Ectodermal cell (in vitro differentiated cells): ENCODE measurements around the gene TUBB4A.
"Not testable (repeated sequence)": the region's sequence is repeated elsewhere in the genome, so short reads cannot be mapped to it uniquely, and the experiment has no call there.

Experiments used
- H3K27ac ChIP-seq: 2 replicates; pipeline ENCODE4 v1.7.0; 2013; ENCODE audit warnings: mild to moderate bottlenecking, low read depth, low read length; ENCODE audit not compliant: insufficient read depth, poor library complexity, severe bottlenecking
- H3K27me3 ChIP-seq: 2 replicates; pipeline ENCODE4 v1.7.0; 2013; ENCODE audit warnings: mild to moderate bottlenecking, low read length; ENCODE audit not compliant: insufficient read depth, control insufficient read depth, poor library complexity, severe bottlenecking
- H3K36me3 ChIP-seq: one replicate; pipeline ENCODE4 v1.7.0; 2013; ENCODE audit warnings: low read length; ENCODE audit not compliant: control insufficient read depth, insufficient read depth
- H3K4me1 ChIP-seq: one replicate; pipeline ENCODE4 v1.7.0; 2013; ENCODE audit warnings: low read length; ENCODE audit not compliant: control insufficient read depth, insufficient read depth
- H3K4me3 ChIP-seq: 2 replicates; pipeline ENCODE4 v1.7.0; 2013; ENCODE audit warnings: low read depth, low read length, control low read depth; ENCODE audit not compliant: insufficient read depth
- H3K9me3 ChIP-seq: 2 replicates; pipeline ENCODE4 v1.7.0; 2013; ENCODE audit warnings: mild to moderate bottlenecking, low read length, moderate library complexity; ENCODE audit not compliant: control insufficient read depth
- WGBS, 2 experiments: methylation state at CpG; one replicate each; pipeline ENCODE4 v1.1.7; 2013; ENCODE audit warnings: missing lambda C conversion rate in 2 of 2; 5-methylcytosine and 5-hydroxymethylcytosine counted together

Gene TUBB4A

DNA sequence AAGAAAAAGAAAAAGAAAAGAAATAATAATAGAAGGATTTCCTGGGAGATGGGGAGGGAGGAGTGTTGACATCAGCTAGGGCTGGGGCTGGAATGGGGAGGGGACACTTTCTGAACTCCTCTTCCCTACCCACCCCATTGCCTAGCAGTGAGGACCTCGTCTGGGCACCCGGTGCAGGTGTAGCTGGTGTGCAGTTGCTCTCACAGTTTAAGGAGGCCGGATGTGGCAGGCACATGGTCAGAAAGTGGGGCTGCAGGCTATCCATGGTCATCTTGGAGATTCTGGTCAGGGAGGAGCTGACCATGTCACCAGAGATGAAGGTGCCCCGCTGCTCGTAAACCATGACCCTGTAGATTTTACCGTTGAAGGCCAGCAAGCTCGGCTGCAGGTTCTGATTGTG lies 8.5 kb upstream of the TUBB4A start:
- 91 to 93% methylated on average over 7 of the region's 7 CpGs for WGBS, 2 experiments

DNA sequence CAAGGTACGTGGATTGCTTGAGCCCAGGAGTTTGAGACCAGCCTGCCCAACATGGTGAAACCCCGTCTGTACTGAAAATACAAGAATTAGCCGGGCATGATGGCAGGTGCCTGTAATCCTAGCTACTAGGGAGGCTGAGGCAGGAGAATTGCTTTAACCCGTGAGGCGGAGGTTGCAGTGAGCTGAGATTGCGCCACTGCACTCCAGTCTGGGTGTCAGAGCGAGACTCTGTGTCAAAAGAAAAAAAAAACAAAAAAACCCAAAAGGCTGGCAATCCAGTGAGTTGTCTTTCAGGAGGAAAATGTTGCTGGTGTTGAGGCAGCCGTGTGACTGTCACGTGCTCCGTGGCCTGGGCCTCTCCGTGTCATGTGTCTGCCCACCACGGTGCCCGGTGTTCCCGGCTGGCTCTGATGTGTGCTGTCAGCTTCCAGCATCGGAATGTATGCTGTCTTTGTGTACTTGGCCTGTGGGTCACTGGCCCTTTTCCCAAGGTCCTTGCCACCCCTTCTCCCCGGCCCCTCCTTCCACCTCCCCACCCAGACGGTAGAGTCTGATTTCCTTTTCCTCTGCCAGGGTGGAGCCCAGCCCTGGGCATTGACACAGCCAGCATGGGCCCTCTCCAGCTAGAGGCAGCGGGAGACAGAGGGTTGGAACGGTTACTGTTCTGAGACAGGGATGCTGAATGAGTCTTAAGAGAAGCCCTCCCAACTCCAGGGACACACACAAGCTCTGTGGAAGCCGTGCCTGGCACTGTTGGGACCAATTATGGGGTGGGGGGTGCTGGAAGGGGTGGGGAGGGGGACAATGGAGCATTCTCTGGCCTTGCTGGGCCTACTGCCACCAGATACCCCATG lies 7.2 kb upstream of the TUBB4A start:
- WGBS, 2 experiments = 87 to 89% methylated on average over 20 of the region's 20 CpGs
- no peaks in the 10 kb centered on the region for H3K36me3 ChIP-seq

More for the DNA sequence above, 8.5 kb upstream of the TUBB4A start:
- H3K27me3 ChIP-seq = no peaks in the 10 kb centered on the region
- H3K4me3 ChIP-seq = no peak overlapping the region
- H3K9me3 ChIP-seq = no peaks in the 10 kb centered on the region
- no peaks in the 10 kb centered on the region for H3K36me3 ChIP-seq
- no peak overlapping the region for H3K27ac ChIP-seq
- H3K4me1 ChIP-seq = no peaks in the 10 kb centered on the region

DNA sequence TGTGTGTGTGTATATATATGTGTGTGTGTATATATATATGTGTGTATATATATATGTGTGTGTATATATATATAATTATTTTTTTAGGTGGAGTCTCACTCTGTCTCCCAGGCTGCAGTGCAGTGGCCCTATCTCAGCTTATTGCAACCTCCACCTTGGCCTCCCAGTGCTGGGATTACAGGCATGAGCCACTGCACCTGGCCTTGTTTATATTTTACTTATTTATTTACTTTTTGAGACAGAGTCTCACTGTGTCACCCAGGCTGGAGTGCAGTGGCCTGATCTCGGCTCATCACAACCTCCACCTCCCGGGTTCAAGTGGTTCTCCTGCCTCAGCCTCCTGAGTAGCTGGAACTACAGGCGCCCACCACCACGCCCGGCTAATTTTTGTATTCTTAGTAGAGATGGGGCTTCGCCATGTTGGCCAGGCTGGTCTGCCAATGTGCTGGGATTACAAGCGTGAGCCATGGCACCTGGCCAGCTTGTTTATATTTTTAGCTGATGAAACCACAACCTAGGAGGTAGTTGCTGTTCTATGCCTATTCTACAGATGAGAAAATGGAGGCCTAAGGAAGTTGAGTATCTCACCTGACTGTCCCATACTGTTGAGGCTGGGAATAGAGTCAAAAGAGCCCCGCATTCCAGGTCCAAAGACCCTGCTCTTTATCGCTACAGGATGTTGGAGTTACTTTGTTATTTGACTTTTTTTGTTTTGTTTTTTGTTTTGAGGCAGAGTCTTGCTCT lies 6.1 kb upstream of the TUBB4A start:
- not testable (repeated sequence) for H3K27me3 ChIP-seq, H3K4me3 ChIP-seq, H3K4me1 ChIP-seq, H3K27ac ChIP-seq, H3K9me3 ChIP-seq, H3K36me3 ChIP-seq
- 92 to 94% methylated on average over 9 of the region's 9 CpGs for WGBS, 2 experiments

More for the DNA sequence above, 7.2 kb upstream of the TUBB4A start:
- H3K9me3 ChIP-seq = no peaks in the 10 kb centered on the region
- H3K4me1 ChIP-seq = no peaks in the 10 kb centered on the region
- H3K27me3 ChIP-seq = no peaks in the 10 kb centered on the region
- H3K4me3 ChIP-seq = no peak overlapping the region
- H3K27ac ChIP-seq = no peak overlapping the region

DNA sequence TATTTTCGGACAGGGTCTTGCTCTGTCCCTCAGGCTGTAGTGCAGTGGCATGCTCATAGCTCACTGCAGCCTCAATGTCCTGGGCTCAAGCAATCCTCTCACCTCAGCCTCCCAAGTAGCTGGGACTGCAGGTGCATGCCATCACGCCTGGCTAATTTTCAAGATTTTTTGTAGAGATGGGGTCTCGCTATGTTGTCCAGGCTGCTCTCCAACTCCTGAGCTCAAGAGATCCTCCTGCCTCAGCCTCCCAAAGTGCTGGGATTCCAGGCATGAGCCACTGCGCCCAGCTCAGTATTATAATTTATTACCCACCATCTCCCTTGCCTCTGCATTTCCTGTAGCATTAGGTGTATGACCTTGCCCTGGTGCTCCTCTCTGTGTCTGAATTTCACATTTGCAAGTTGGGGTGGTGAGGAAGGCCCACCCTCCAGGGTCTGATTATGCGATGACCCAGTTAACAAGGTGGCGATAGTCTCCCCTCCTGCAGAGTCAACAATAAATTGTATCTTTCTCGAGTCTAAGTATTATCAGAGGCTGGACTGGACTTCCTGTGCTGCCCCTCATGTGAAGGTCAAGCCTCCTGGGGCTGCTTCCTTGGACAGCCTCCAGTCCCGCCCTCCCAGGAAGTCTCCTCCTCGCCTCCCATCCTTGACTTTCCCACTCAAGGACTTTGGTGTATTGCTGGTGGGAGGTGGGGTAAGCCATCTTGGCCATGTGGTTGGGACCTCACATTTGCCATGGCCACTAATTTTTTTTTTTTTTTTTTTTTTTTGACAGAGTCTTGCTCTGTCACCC lies 1.5 kb upstream of the TUBB4A start:
- H3K4me1 ChIP-seq = no peaks in the 10 kb centered on the region
- peaks cover 31% of the 10 kb centered on the region for H3K27me3 ChIP-seq
- WGBS, 2 experiments = 93 to 94% methylated on average over 8 to 9 of the region's 9 CpGs
- no peaks in the 10 kb centered on the region for H3K9me3 ChIP-seq
- no peaks in the 10 kb centered on the region for H3K36me3 ChIP-seq
- H3K4me3 ChIP-seq = no peak overlapping the region
- no peak overlapping the region for H3K27ac ChIP-seq

DNA sequence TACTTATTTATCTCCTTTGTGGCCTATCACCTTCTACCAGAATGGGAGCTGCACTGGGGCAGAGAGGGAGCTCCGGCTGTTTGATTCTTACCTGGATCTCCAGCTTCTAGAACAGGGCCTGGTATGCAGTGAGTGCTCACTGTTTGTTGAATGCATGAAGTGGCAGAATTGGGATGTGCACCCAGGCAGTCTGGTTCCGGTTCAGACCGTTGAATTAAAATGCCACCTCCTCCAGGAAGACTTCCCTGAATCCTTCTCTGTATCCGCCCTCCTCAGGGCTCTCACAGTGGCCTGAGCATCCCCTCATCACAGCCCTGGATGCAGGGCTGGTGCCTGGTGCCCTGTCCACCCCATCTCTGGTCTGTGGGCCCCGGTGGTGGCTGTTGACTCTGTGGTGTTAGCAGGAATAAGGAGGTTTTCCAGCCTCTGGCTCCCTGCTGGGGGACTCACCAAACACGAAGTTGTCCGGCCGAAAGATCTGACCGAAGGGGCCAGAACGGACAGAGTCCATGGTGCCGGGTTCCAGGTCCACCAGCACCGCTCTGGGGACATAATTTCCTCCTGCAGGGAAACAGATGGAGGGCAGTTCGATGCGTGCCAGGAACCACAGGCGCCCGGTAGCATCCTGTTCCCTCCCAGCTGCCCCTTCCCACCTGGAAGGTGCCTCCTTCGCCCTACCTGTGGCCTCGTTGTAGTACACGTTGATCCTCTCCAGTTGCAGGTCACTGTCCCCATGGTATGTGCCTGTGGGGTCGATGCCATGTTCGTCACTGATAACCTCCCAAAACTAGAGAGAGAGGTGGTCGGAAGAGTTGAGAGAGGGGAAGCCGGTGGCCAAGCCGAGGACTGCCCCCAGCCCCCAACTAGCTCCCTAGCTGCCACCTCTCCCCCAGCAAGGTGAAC lies 1.0 kb downstream of the TUBB4A start:
- peak overlapping the region; percentile 60 for H3K4me3 ChIP-seq

DNA sequence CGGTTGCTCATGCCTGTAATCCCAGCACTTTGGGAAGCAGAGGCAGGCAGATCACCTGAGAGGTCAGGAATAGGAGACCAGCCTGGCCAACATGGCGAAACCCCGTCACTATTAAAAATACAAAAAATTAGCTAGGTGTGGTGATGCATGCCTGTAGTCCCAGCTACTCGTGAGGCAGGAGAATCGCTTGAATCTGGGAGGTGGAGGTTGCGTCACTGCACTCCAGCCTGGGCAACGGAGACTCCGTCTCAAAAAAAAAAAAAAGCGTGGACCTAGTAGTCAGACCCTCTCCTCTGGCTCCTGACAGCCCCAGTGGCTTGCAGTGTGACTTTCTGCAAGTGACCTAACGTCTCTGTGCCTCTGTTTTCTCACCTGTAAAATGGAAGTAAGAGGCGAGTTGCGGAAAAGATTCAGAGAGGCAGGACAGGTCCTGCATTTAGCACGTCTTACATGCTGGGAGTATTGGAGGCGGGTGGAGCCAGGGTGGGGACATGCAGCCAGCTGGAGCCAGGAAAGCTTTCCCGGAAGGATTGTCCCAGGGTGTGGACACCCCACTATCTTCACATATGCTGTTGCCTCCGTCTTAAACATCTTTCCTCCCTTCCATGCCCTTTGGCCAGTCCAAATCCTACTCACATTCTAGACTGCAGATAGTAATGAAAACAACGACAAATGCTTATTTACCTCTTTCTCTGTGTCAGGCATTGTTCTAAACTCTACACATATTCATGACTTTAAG lies 2.9 kb downstream of the TUBB4A start:
- no peaks in the 10 kb centered on the region for H3K36me3 ChIP-seq
- H3K27me3 ChIP-seq = peaks cover 31% of the 10 kb centered on the region
- H3K9me3 ChIP-seq = no peaks in the 10 kb centered on the region
- H3K27ac ChIP-seq = no peak overlapping the region
- H3K4me1 ChIP-seq = no peaks in the 10 kb centered on the region
- 87 to 88% methylated on average over 17 of the region's 17 CpGs for WGBS, 2 experiments
- H3K4me3 ChIP-seq = no peak overlapping the region

More for the DNA sequence above, 1.0 kb downstream of the TUBB4A start:
- H3K27me3 ChIP-seq = peaks cover 31% of the 10 kb centered on the region
- H3K4me1 ChIP-seq = no peaks in the 10 kb centered on the region
- no peak overlapping the region for H3K27ac ChIP-seq
- WGBS, 2 experiments = 73% methylated on average over 24 of the region's 24 CpGs
- H3K36me3 ChIP-seq = no peaks in the 10 kb centered on the region
- H3K9me3 ChIP-seq = no peaks in the 10 kb centered on the region

DNA sequence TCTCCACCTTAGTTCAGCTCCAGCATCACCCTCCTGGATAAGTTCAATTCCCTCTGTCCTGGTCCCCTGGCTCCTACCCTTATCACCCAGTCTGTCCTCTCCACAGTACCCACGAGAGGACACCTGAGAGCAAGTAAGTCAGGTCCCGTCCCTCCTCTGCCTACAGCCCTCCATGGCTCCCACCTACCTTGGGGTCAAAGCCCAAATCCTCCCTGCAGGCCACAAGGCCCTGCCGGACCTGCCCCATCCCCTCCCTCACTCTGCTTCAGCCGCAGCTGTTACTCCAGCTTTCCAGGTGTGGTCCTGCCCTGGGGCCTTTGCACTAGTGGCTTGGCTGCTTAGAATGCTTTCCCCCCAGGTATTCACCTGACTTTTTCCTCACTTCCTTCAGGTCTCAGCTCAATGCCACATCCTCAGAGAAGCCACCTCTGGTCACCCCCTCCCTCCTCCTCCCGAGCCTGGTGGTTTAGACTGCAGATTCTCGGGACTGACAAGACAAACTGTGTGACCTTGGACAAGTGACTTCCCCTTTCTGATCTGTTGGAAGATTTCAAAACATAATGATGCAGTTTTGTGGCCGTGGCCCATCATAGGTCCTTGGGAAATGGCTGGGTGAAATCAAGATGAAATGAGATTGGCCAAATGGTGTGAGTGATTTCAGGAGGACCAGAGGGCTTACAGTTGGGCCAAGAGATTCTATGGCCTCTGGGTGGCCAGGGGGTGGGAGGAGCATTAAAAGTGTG lies 3.6 kb downstream of the TUBB4A start:
- Histone ChIP-seq H3K4me3 (no peak overlapping the region), H3K4me1 (no peaks in the 10 kb centered on the region), H3K27ac (no peak overlapping the region), H3K36me3 (no peaks in the 10 kb centered on the region), H3K9me3 (no peaks in the 10 kb centered on the region), H3K27me3 (peaks cover 31% of the 10 kb centered on the region)
- 90% methylated on average over 7 of the region's 7 CpGs for WGBS, 2 experiments

DNA sequence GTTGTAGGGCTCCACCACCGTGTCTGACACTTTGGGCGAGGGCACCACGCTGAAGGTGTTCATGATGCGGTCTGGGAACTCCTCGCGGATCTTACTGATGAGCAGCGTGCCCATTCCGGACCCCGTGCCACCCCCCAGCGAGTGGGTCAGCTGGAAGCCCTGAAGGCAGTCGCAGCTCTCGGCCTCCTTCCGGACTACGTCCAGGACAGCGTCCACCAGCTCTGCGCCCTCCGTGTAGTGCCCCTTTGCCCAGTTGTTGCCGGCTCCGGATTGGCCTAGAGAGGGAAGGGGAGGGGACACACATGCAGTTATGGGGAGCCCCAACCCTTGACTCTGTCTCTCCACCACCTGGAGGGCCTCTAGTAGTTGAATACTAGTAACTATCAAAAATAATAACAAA lies 6.2 kb downstream of the TUBB4A start:
- H3K9me3 ChIP-seq = no peaks in the 10 kb centered on the region
- H3K36me3 ChIP-seq = no peaks in the 10 kb centered on the region
- H3K4me3 ChIP-seq = no peak overlapping the region
- H3K4me1 ChIP-seq = no peaks in the 10 kb centered on the region
- peaks cover 7% of the 10 kb centered on the region for H3K27me3 ChIP-seq
- H3K27ac ChIP-seq = no peak overlapping the region
- WGBS, 2 experiments = 94 to 95% methylated on average over 19 of the region's 19 CpGs
